8988T (cell line): ENCODE measurements around the gene NAGA.

ENCODE experiments used
- DNase-seq: peaks from one replicate; pipeline ENCODE4 v3.0.0; 2011

Gene NAGA

DNA sequence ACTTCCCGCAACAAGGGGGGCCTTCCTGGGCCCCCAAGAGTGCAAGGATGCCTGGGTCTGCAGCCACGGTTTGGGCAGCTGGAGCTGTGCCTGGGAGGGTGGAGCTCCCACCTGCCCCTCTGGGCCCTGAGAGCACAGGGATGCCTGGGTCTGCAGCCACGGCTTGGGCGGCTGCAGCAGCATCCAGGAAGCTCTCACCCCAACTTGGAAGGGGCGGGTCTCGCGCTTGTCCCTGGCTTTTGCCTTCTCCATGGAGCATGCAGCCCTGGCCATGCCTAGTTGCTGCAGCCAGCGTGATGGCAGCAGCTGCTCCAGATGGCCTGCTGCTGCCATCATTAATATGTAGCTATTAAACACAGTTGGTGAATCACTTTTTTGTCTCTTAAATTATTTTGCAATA lies 35.4 kb downstream of the NAGA start:
- no peak for DNase-seq

DNA sequence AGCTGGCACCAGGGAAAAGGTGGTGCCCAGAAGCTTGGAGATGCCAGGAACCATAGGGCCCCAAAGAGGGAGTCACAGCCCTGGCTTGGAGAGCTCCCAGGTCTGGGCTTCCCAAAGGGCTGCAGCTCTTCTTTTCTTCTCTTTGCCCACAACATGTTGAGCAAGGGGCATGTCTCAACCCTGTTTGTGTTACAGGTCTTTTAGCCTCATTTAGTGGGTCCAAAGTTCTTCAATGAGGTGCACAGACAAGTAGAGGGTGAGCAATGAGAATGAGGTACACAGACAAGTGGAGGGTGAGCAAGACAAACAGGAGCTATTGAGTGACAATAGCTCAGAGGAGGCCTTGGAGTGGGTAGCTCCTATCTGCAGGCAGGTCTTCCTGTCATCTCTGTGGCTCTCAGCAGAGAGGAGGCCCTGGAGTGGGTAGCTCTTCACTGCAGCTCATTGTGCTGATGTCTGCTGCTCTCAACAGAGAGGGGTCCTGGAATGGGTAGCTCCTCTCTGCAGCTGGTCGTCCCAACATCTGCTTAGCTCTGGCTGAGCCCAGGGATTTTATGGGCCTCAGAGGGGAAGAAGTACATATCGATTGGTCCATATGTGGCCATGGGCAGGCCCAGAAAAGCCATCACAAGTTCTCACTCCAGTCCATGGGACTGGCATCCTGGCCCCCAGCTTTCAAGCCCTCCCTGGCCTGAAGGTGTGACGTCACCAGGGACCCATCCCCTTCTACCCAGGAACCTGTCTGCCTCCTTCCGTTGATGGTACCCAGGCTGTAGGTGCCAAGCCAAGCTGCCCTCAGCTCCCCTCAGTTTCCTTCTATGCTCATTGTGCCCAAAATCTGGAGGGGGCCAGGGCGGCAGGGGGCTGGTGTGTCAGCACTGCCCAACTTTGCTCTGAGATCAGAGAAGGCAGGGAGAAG lies 37.1 kb downstream of the NAGA start:
- no peak for DNase-seq

DNA sequence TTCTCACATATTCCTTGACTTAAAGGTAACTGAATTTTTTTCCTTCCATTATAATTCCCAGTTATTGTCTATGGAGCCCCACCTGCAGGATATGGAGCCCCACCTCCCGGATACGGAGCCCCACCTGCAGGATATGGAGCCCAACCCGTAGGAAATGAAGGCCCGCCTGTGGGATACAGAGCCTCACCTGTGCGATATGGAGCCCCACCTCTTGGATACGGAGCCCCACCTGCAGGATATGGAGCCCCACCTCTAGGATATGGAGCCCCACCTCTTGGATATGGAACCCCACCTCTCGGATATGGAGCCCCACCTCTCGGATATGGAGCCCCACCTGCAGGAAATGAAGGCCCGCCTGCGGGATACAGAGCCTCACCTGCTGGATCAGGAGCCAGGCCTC lies 43.9 kb downstream of the NAGA start:
- no peak for DNase-seq

DNA sequence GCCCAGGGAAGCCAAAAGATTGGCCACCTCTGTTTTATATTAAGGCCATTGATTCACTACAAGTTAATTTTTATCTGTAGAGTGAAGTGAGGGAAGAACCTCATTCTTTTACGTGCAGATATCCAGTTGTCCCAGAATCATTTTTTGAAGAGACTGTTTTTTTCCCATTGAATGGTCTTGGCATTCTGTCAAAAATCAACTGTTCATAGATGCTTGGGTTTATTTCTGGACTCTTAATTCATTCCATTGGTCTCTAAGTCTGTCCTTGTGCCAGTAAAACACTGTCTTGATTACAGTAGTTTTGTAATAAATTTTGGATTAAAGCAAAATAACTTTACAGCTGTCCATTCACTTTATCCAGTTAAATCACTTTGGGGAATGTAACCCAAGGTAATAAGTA lies 45.2 kb downstream of the NAGA start:
- DNase-seq: no peak

DNA sequence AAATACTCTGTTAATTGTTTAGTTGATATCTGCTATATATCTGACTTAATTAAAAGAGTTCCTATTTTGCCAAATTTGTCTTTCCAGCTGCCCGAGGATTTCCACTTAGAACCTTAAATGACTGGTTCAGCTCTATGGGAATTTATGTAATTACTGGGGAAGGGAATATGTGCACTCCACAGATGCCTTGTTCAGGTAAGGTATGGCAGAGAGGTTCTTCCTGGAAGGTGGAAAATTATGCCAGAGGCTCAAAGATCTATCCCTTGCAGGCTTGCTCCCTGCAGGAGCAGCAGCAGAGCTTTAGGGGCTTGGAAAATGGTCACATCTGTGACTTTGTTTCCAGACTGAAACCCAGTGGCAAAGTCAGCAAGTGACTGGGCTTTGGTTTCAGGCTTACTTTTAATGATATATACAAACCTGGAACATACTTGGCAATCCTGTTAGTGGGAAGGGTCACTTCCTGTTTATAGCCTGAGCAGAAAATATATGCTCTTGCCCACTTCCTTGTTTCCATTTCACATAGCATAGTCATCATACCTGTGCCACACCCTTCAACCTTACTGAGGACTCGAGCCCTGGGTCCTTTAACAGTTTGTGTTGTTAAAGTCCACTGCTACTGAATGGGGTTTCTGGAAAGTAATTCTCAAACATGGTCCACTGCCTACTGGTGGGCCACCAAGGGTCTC lies 48.3 kb downstream of the NAGA start:
- no peak for DNase-seq

DNA sequence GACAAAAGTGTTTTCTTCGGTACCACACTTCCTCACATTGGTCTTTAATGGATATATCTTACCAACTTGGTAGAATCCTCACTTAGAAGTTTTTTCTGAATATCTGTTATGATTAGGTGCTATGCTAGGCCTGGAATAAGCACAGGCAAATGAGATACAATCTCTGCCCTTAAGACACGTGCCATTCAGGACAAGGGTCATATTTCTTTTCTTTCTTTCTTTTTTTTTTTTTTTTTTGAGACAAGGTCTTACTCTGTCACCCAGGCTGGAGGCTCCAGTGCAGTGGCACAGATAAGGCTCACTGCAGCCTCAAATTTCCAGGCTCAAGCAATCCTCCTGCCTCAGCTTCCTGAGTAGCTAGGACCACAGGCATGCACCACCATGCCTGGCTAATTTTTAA lies 49.0 kb downstream of the NAGA start:
- no peak for DNase-seq

DNA sequence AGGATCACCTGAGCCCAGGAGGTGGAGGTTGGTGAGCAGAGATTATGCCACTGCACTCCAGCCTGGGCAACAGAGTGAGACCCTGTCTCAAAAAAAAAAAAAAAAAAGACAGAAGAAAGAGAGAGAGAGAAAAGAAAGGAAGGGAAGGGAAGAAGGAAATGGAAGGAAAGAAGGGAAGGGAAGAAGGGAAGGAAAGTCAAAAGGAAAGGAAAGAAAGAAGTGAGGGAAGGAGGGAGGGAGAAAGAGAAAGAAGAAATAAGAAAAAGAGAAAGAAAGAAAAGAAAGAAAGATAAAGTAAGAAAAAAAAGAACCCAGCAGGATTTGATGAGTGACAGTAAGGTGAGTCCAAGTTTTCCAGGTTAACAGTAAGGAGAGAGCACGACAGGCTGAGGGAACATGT lies 52.4 kb downstream of the NAGA start:
- no peak for DNase-seq

DNA sequence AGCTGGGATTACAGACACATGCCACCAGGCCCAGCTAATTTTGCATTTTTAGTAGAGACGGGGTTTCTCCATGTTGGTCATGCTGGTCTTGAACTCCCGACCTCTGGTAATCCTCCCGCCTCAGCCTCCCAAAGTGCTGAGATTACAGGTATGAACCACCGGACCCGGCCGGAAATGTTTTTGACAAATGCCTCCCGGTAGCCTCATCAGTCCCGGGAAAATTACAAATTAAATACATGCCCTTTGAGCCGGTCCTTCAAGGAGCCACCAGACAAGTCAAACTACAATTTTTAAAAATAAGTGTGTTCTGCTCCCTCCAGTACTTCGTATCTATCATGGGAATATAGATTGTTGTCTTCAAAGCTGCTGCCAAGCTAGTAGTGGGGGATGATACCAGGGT lies 54.5 kb downstream of the NAGA start:
- DNase-seq: no peak

DNA sequence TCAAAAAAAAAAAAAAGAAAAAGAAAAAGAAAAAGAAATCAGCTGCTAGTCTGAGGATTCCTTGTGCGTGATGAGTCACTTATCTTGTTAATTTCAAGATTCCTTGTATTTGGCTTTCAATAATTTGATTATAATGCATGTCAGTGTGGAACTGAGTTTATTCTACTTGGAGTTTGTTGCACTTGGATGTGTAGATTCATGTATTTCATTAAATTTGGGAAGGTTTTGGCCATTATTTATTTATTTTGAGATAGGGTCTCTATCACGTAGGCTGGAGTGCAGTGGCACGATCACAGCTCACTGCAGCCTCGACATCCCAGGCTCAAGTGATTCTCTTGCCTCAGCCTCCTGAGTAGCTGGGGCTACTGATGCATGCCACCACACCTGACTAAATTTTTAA lies 57.2 kb downstream of the NAGA start:
- DNase-seq: no peak

DNA sequence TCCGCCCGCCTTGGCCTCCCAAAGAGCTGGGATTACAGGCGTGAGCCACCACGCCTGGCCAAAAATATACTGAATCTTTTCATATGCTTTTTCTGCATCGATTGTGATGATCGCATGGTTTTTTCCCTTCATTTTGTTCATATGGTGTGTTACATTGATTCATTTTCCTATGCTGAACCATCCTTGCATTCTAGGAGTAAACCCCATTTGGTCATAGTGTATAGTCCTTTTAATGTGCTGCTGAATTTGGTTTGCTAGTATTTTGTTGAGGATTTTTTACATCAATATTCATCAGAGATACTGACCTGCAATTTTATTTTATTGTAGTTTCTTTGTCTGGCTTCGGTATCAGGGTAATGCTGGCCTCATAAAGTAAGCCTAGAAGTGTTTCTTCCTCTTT lies 59.8 kb downstream of the NAGA start:
- no peak for DNase-seq
